ENCODE results near the gene PREB. TPM values are rescaled to one million over a fixed set of nuclear protein-coding genes. Genes with fewer than 3 reads are reported as not detected.
"Not testable (repeated sequence)": the region's sequence is repeated elsewhere in the genome, so short reads cannot be mapped to it uniquely, and the experiment has no call there.

Gene PREB
- polyA plus RNA-seq, 2 of the 4 experiments (the other 2 are of a cell fraction), result 58.2 to 79.9 TPM

- ChIA-PET POLR2A (interaction anchor here (0.6 to 1.9 kb wide), 2 partner anchors 11 to 22 kb away, joined by 3 to 17 read pairs; partner anchors contain the start of gene PREB), CTCF (interaction anchor here (0.6 to 2.9 kb wide), 6 partner anchors 9 to 881 kb away, joined by 3 to 25 read pairs (median 6); partner anchors contain the start of genes PREB and TRIM54)
- DNase-seq (ENCODE audit: low read depth in 1 of 2, low spot score in 1 of 2) (no peak), ATAC-seq (no peak; a peak in 1 of 6 replicates), FAIRE-seq (no peak)
- no peak overlapping the region for H3K4me3 ChIP-seq
- H3K9me3 ChIP-seq, result no peaks in the 10 kb centered on the region
- H3K4me1 ChIP-seq, result peaks cover 8% of the 10 kb centered on the region; the same call in 1 of the 3 replicates
- H3K27ac ChIP-seq, result no peak overlapping the region; a peak in 1 of 6 replicates
- TF ChIP-seq KDM5A (IDR thresholded peaks at IDR 0.05), result no peak
- no peak for TF ChIP-seq CTCF (IDR thresholded peaks at IDR 0.05)
- no peak for TF ChIP-seq CBX8 (IDR thresholded peaks at IDR 0.05)
- 93% methylated on average over 7 of the region's 7 CpGs for WGBS (ENCODE audit: missing lambda C conversion rate)
- peak overlapping the region; percentile 90 for H3K4me2 ChIP-seq
These were observed 11.6 kb downstream of the PREB start for GRCh38 chr2:27122791-27123190.

GRCh38 chr2:27121906-27122305 is 12.5 kb downstream of the PREB start:
- no peak overlapping the region for H3K4me2 ChIP-seq
- CTCF ChIA-PET, result no interaction called here
- no peak overlapping the region for H3K4me3 ChIP-seq
- DNase-seq (ENCODE audit: low read depth in 1 of 2, low spot score in 1 of 2) (no peak), FAIRE-seq (no peak), ATAC-seq (no peak)
- 88% methylated on average over 2 of the region's 2 CpGs for WGBS (ENCODE audit: missing lambda C conversion rate)
- H3K27ac ChIP-seq, result no peak overlapping the region
- H3K4me1 ChIP-seq, result peaks cover 8% of the 10 kb centered on the region; the same call in 1 of the 3 replicates
- POLR2A ChIA-PET, result no interaction called here
- no peak for TF ChIP-seq RAD21 (conservative IDR thresholded peaks at IDR 0.05 in 1 of 2, IDR thresholded peaks at IDR 0.05 in 1 of 2)
- no peak for TF ChIP-seq E2F6 (IDR thresholded peaks at IDR 0.05; ENCODE audit: borderline replicate concordance, low read depth)
- H3K9me3 ChIP-seq, result no peaks in the 10 kb centered on the region

GRCh38 chr2:27119330-27119670 is 15.1 kb downstream of the PREB start:
- WGBS (ENCODE audit: missing lambda C conversion rate), result 92% methylated on average over 8 of the region's 8 CpGs
- CTCF ChIA-PET, result interaction anchor here (2.1 to 3.4 kb wide), 2 partner anchors 12 to 146 kb away, joined by 5 to 14 read pairs; no protein-coding TSS in a partner anchor
- FAIRE-seq; H3K4me1 ChIP-seq; DNase-seq (ENCODE audit: low read depth in 1 of 2, low spot score in 1 of 2); H3K9me3 ChIP-seq; POLR2A ChIA-PET; ATAC-seq: not testable (repeated sequence)
- H3K4me3 ChIP-seq, result peak overlapping the region; percentile 56
- peak overlapping the region; percentile 86 for H3K4me2 ChIP-seq
- H3K27ac ChIP-seq, result peak overlapping the region in 1 of 2 experiments; percentile 88; a peak in 3 of 6 replicates

GRCh38 chr2:27118525-27119329 is 15.7 kb downstream of the PREB start, which contains the start of gene CGREF1:
TSS of gene CGREF1 (minus strand) at chr2:27119128. CDS start at chr2:27104366, 14,762 bp downstream.
- DNase-seq (ENCODE audit: low read depth in 1 of 2, low spot score in 1 of 2) (peak; percentile 33 to 36), ATAC-seq (peak; percentile 32 to 35; a peak in 5 of 6 replicates), FAIRE-seq (no peak)
- ChIA-PET CTCF (interaction anchor here (0.9 to 3.4 kb wide), 5 partner anchors 13 to 272 kb away, joined by 3 to 14 read pairs (median 3); no protein-coding TSS in a partner anchor), POLR2A (no interaction called here)
- 39% methylated on average over 53 of the region's 84 CpGs for whole genome bisulfite sequencing (ENCODE audit: missing lambda C conversion rate)
- peak within 1 kb of the TSS; percentile 56 for H3K4me3 ChIP-seq
- no peaks in the 10 kb centered on the region for H3K9me3 ChIP-seq
- H3K27ac ChIP-seq, result peak within 1 kb of the TSS; percentile 71 to 88
- 0 out of 3 replicates have a peak, but pooled peaks cover 4% of the 10 kb centered on the region for H3K4me1 ChIP-seq
- H3K4me2 ChIP-seq, result peak within 1 kb of the TSS; percentile 86
- TF ChIP-seq POLR2A (IDR thresholded peaks at IDR 0.05; ENCODE audit: low read length), result peak; percentile 30; the same call in 1 of the 2 replicates
- TF ChIP-seq HMGXB4 (CRISPR knock-in tag; IDR thresholded peaks at IDR 0.05; ENCODE audit: borderline replicate concordance), result no peak
- no peak for TF ChIP-seq SMC3 (IDR thresholded peaks at IDR 0.05)
- TF ChIP-seq CBX2 (IDR thresholded peaks at IDR 0.05; ENCODE audit: borderline replicate concordance, low read depth), result no peak
- no peak for TF ChIP-seq RNF2 (IDR thresholded peaks at IDR 0.05; ENCODE audit: borderline replicate concordance, low read depth)
- no peak for TF ChIP-seq TP53 (CRISPR knock-in tag; IDR thresholded peaks at IDR 0.05)
- TF ChIP-seq CBX8 (IDR thresholded peaks at IDR 0.05), result no peak
- TF ChIP-seq ATOH8 (CRISPR knock-in tag; IDR thresholded peaks at IDR 0.05; ENCODE audit: low read depth), result 0 out of 2 replicates have a peak, but pooled peaks have one; percentile 34
- TF ChIP-seq HOXB13 (CRISPR knock-in tag; IDR thresholded peaks at IDR 0.05; ENCODE audit: low read depth), result no peak
- TF ChIP-seq MAX (IDR thresholded peaks at IDR 0.05), result peak; percentile 85
- TF ChIP-seq NR3C1 (IDR thresholded peaks at IDR 0.05), result no peak
- no peak for TF ChIP-seq FOSL2 (IDR thresholded peaks at IDR 0.05)
- no peak for TF ChIP-seq FOSL2 (CRISPR knock-in tag; IDR thresholded peaks at IDR 0.05)
- TF ChIP-seq HOXA7 (CRISPR knock-in tag; IDR thresholded peaks at IDR 0.05), result no peak
- no peak for TF ChIP-seq POLR2AphosphoS2 (conservative IDR thresholded peaks at IDR 0.05; ENCODE audit: low read length)
- TF ChIP-seq E2F6 (IDR thresholded peaks at IDR 0.05; ENCODE audit: borderline replicate concordance, low read depth), result 0 out of 2 replicates have a peak, but pooled peaks have one; percentile 3
- no peak for TF ChIP-seq ZNF302 (CRISPR knock-in tag; IDR thresholded peaks at IDR 0.05)
- TF ChIP-seq CEBPB (IDR thresholded peaks at IDR 0.05), result no peak
- TF ChIP-seq FOSB (CRISPR knock-in tag; IDR thresholded peaks at IDR 0.05), result no peak
